HT1080 (cell line): ENCODE measurements around the gene STT3A. TPM values are rescaled to one million over a fixed set of nuclear protein-coding genes. Genes with fewer than 3 reads are reported as not detected.
"Not testable (repeated sequence)": the region's sequence is repeated elsewhere in the genome, so short reads cannot be mapped to it uniquely, and the experiment has no call there.

Experiments used
- DNase-seq: peaks from one replicate; pipeline ENCODE4 v3.0.0-alpha.2; 2015; ENCODE audit warnings: low read depth
- polyA plus RNA-seq, 2 experiments: library from polyadenylated mRNA; depleted of rRNA; stranded (reverse); fragments of >200 nt; gene quantifications; 2 replicates each; pipeline ENCODE4 v1.2.3, GENCODE V29; 2015
- total RNA-seq: library from RNA; depleted of rRNA; stranded (reverse); fragments of >200 nt; shearing (Covaris generic); gene quantifications from 2 replicates; pipeline ENCODE4 v1.2.3, GENCODE V29; 2014; rRNA removed

Gene STT3A
- 145 and 199 TPM in 2 replicates for total RNA-seq
- 99.9 and 113 TPM in 2 replicates for polyA plus RNA-seq (2015; cell fraction: cytosol; rRNA removed)
- polyA plus RNA-seq (2015; cell fraction: nucleus; rRNA removed), result 345 and 398 TPM in 2 replicates

GRCh38 chr11:125592305-125593113 is at the start of gene STT3A:
Gene STT3A, plus strand, starts transcription at chr11:125592852. Its CDS starts 3,064 bp downstream, at chr11:125595916.
- peak; percentile 100 for DNase-seq

GRCh38 chr11:125550780-125551179 is 41.9 kb upstream of the STT3A start:
- DNase-seq, result no peak

- no peak for DNase-seq
Observed at GRCh38 chr11:125551835-125552342, 40.8 kb upstream of the STT3A start.

GRCh38 chr11:125552927-125553326 is 39.7 kb upstream of the STT3A start:
- DNase-seq, result no peak

GRCh38 chr11:125553357-125553756 is 39.3 kb upstream of the STT3A start:
- no peak for DNase-seq

- DNase-seq, result peak; percentile 19
Observed at GRCh38 chr11:125554038-125554437, 38.6 kb upstream of the STT3A start.

GRCh38 chr11:125559888-125560287 is 32.8 kb upstream of the STT3A start:
- no peak for DNase-seq

- no peak for DNase-seq
Observed at GRCh38 chr11:125561924-125562323, 30.7 kb upstream of the STT3A start.

GRCh38 chr11:125562430-125562829 is 30.2 kb upstream of the STT3A start:
- no peak for DNase-seq

GRCh38 chr11:125564357-125564756 is 28.3 kb upstream of the STT3A start:
- no peak for DNase-seq

GRCh38 chr11:125566235-125566634 is 26.4 kb upstream of the STT3A start:
- no peak for DNase-seq

GRCh38 chr11:125568970-125569914 is 23.4 kb upstream of the STT3A start, which contains the start of gene EI24:
Gene EI24, plus strand, starts transcription at chr11:125569477. Its CDS starts 3,051 bp downstream, at chr11:125572528.
- DNase-seq, result peak; percentile 93

GRCh38 chr11:125569915-125570621 is 22.6 kb upstream of the STT3A start:
- no peak for DNase-seq

- no peak for DNase-seq
Observed at GRCh38 chr11:125570952-125571351, 21.7 kb upstream of the STT3A start.

- no peak for DNase-seq
Observed at GRCh38 chr11:125572916-125573315, 19.7 kb upstream of the STT3A start.

GRCh38 chr11:125577181-125577580 is 15.5 kb upstream of the STT3A start:
- not testable (repeated sequence) for DNase-seq

- DNase-seq, result no peak
Observed at GRCh38 chr11:125578783-125579182, 13.9 kb upstream of the STT3A start.

- DNase-seq, result no peak
Observed at GRCh38 chr11:125579811-125580210, 12.8 kb upstream of the STT3A start.

GRCh38 chr11:125583496-125583895 is 9.2 kb upstream of the STT3A start:
- DNase-seq, result no peak

GRCh38 chr11:125585487-125585886 is 7.2 kb upstream of the STT3A start:
- no peak for DNase-seq

GRCh38 chr11:125586623-125587022 is 6.0 kb upstream of the STT3A start:
- no peak for DNase-seq
